Panc1 (cell line): Measurements from ENCODE around the gene SUPT5H.

Experiments used
- CTCF ChIP-seq: fragments of 450-650 bp; IDR thresholded peaks from 2 replicates; pipeline ENCODE4 v1.5.1; 2017; ENCODE audit warnings: mild to moderate bottlenecking
- POLR2AphosphoS5 ChIP-seq: IDR thresholded peaks from 2 replicates; pipeline ENCODE4 v1.6.1; 2012; ENCODE audit warnings: mild to moderate bottlenecking, low read depth, low read length, moderate library complexity
- SIN3A ChIP-seq: IDR thresholded peaks from 2 replicates; pipeline ENCODE4 v1.6.1; 2012; ENCODE audit warnings: low read depth, mild to moderate bottlenecking, low read length, moderate library complexity, borderline replicate concordance; ENCODE audit not compliant: insufficient read depth
- TCF7L2 ChIP-seq: IDR thresholded peaks from 2 replicates; pipeline ENCODE4 v1.6.1; 2011; ENCODE audit warnings: mild to moderate bottlenecking, low read depth, low read length, inconsistent platforms

- no peak for TF ChIP-seq CTCF
- TF ChIP-seq SIN3A, result no peak
- no peak for TF ChIP-seq TCF7L2
- no peak for TF ChIP-seq POLR2AphosphoS5
These were observed 49.3 kb downstream of the SUPT5H start for GRCh38 chr19:39494661-39495060.
